Measurements from ENCODE around the gene NAT9.

DNA sequence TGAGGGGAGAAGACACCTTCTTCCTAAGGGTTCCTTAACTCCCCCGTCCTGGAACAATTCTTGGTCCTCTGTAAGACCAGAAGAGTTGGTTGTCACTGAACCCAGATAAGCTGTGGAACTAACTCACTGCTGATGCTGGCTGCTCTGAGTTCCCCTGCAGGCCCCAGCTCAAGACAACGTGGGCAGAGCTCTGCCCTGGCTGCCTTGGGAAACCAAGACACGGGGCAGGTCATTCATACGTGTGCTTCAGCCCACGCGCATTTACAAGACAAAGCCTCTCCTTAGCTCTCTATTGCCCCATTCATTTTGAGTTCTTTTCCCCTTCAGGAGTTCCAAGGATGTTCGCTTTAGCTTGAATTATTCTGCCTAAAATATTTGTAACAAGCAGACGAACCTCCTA is 3.4 kb upstream of the NAT9 start:
- TF ChIP-seq CEBPB (IDR thresholded peaks at IDR 0.05), result no peak
- TF ChIP-seq YY1 (IDR thresholded peaks at IDR 0.05; ENCODE audit: low read depth), result no peak
- TF ChIP-seq, protein P1, sequence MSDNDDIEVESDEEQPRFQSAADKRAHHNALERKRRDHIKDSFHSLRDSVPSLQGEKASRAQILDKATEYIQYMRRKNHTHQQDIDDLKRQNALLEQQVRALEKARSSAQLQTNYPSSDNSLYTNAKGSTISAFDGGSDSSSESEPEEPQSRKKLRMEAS (IDR thresholded peaks at IDR 0.05), result no peak
- TF ChIP-seq TEAD4 (IDR thresholded peaks at IDR 0.05), result no peak
- no peak for TF ChIP-seq NFIC (IDR thresholded peaks at IDR 0.05)
- no peak for TF ChIP-seq TCF12 (IDR thresholded peaks at IDR 0.05; ENCODE audit: low read depth)
- no peak for TF ChIP-seq TAF1 (IDR thresholded peaks at IDR 0.05; ENCODE audit: low read depth)
- TF ChIP-seq, protein P2, sequence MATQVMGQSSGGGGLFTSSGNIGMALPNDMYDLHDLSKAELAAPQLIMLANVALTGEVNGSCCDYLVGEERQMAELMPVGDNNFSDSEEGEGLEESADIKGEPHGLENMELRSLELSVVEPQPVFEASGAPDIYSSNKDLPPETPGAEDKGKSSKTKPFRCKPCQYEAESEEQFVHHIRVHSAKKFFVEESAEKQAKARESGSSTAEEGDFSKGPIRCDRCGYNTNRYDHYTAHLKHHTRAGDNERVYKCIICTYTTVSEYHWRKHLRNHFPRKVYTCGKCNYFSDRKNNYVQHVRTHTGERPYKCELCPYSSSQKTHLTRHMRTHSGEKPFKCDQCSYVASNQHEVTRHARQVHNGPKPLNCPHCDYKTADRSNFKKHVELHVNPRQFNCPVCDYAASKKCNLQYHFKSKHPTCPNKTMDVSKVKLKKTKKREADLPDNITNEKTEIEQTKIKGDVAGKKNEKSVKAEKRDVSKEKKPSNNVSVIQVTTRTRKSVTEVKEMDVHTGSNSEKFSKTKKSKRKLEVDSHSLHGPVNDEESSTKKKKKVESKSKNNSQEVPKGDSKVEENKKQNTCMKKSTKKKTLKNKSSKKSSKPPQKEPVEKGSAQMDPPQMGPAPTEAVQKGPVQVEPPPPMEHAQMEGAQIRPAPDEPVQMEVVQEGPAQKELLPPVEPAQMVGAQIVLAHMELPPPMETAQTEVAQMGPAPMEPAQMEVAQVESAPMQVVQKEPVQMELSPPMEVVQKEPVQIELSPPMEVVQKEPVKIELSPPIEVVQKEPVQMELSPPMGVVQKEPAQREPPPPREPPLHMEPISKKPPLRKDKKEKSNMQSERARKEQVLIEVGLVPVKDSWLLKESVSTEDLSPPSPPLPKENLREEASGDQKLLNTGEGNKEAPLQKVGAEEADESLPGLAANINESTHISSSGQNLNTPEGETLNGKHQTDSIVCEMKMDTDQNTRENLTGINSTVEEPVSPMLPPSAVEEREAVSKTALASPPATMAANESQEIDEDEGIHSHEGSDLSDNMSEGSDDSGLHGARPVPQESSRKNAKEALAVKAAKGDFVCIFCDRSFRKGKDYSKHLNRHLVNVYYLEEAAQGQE (IDR thresholded peaks at IDR 0.05; ENCODE audit: low read depth), result no peak
- TF ChIP-seq, protein P3, sequence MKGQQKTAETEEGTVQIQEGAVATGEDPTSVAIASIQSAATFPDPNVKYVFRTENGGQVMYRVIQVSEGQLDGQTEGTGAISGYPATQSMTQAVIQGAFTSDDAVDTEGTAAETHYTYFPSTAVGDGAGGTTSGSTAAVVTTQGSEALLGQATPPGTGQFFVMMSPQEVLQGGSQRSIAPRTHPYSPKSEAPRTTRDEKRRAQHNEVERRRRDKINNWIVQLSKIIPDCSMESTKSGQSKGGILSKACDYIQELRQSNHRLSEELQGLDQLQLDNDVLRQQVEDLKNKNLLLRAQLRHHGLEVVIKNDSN (IDR thresholded peaks at IDR 0.05), result no peak
